Measurements from ENCODE around the gene SCUBE1. TPM values are rescaled to one million over a fixed set of nuclear protein-coding genes. Genes with fewer than 3 reads are reported as not detected.

The SCUBE1 gene
- total and polyA plus RNA-seq, 2 of the 8 experiments (the other 6 are each of a cell fraction or from before 2014, with no cell fraction given) = 2.3 to 4.9 TPM

DNA sequence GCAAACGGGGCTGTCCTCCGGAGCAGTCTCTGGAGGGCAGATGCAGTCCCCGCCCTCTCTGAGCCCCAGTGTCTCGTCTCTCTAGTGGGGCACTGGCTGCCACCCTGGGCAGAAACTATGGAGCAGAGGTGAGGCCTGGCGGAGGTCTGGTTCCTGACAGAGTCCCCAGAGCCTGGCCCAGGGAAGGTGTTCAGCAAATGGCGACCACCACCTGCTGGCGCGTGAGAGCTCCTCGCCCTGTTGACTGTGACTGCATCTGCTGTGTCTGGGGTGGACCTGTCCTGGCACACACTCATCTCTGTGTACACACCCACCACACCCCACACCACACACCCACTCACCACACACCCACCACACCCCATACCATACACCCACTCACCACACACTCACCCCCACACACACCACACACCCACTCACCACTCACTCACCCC, 137.9 kb downstream of the SCUBE1 start:
- CTCF ChIA-PET (ENCODE audit: partially characterized antibody) = interaction anchor here (6.1 kb wide), 1 partner anchor 16 kb away, joined by 42 read pairs; no protein-coding TSS in a partner anchor
- H3K9me3 ChIP-seq (ENCODE audit: insufficient read depth in 2 of 2, low read depth in 1 of 2, low read length in 1 of 2) = no peaks in the 10 kb centered on the region
- no peaks in the 10 kb centered on the region for H3K79me1 ChIP-seq (ENCODE audit: low read depth, low read length)
- H2BK15ac ChIP-seq (ENCODE audit: low read length) = no peak overlapping the region
- DNase-seq (ENCODE audit: low read depth in 1 of 2, low spot score in 2 of 2) (no peak), FAIRE-seq (no peak)
- H3K23ac ChIP-seq (ENCODE audit: insufficient read length) = no peak overlapping the region
- no peak overlapping the region for H3K18ac ChIP-seq (ENCODE audit: extremely low read depth, low read length)
- 0 out of 2 replicates have a peak overlapping the region, but pooled peaks have one; percentile 27 for H2BK12ac ChIP-seq (ENCODE audit: low read depth, low read length)
- H2BK20ac ChIP-seq (ENCODE audit: low read length) = no peak overlapping the region
- whole genome bisulfite sequencing, 2 experiments (ENCODE audit: extremely low coverage in 1 of 2, insufficient coverage in 1 of 2, insufficient read length in 1 of 2, insufficient replicate concordance in 2 of 2, low coverage in 1 of 2, low lambda C conversion rate in 2 of 2, missing lambda C conversion rate in 1 of 2) = 90% methylated on average over 9 of the region's 9 CpGs; no CpG with 5 or more reads in 1 of the 2 experiments
- H3K4me1 ChIP-seq (replicated peaks in 1 of 4; ENCODE audit: control insufficient read depth in 3 of 4, insufficient read depth in 4 of 4, low read length in 3 of 4) = peaks cover 2 to 11% (median 4%) of the 10 kb centered on the region in 4 experiments; a peak in 6 of 7 replicates
- H3K14ac ChIP-seq (ENCODE audit: insufficient read length) = no peak overlapping the region
- H3K27ac ChIP-seq (ENCODE audit: low read depth, low read length) = no peak overlapping the region
- H3K23me2 ChIP-seq (ENCODE audit: low read depth, low read length) = peaks cover 9% of the 10 kb centered on the region; the same call in 1 of the 2 replicates
- H2AK5ac ChIP-seq (ENCODE audit: low read depth, low read length) = no peak overlapping the region
- no peak overlapping the region for H2BK5ac ChIP-seq (ENCODE audit: low read depth, low read length)
- H3K27me3 ChIP-seq (replicated peaks in 1 of 4; ENCODE audit: control insufficient read depth in 3 of 4, extremely low read depth in 1 of 4, insufficient read depth in 3 of 4, low read length in 3 of 4) = no peaks in the 10 kb centered on the region
- POLR2A ChIA-PET (ENCODE audit: partially characterized antibody) = interaction anchor here (0.6 kb wide), 1 partner anchor 87 kb away, joined by 3 read pairs; no protein-coding TSS in a partner anchor
- no peak overlapping the region for H3K4me2 ChIP-seq (ENCODE audit: insufficient read depth in 1 of 2, low read depth in 2 of 2, low read length in 2 of 2)
- H3K56ac ChIP-seq (replicated peaks; ENCODE audit: insufficient read length, low read depth, low read length) = peak overlapping the region; percentile 69
- no peaks in the 10 kb centered on the region for H3K79me2 ChIP-seq (ENCODE audit: control insufficient read depth in 1 of 2, insufficient read depth in 2 of 2, low read length in 2 of 2)
- H4K20me1 ChIP-seq (replicated peaks in 1 of 2; ENCODE audit: control insufficient read depth in 1 of 2, insufficient read depth in 2 of 2, low read length in 2 of 2) = peaks cover 0 to 6% of the 10 kb centered on the region in 2 experiments
- H3K9ac ChIP-seq (replicated peaks in 1 of 4; ENCODE audit: extremely low read depth in 1 of 4, low read depth in 3 of 4, low read length in 3 of 4) = no peak overlapping the region
- H4K5ac ChIP-seq (ENCODE audit: insufficient read length, low read depth, low read length) = no peak overlapping the region
- no peak overlapping the region for H3K4me3 ChIP-seq (ENCODE audit: extremely low read depth in 1 of 4, insufficient read depth in 2 of 4, low read depth in 3 of 4, low read length in 4 of 4)
- H2AFZ ChIP-seq (ENCODE audit: low read length) = no peak overlapping the region
- no peak overlapping the region for H2BK120ac ChIP-seq (replicated peaks; ENCODE audit: low read depth, low read length)
- H4K8ac ChIP-seq (ENCODE audit: extremely low read depth, insufficient read depth, low read length) = no peak overlapping the region
- H3K4ac ChIP-seq (replicated peaks; ENCODE audit: insufficient read length, low read depth, low read length) = no peak overlapping the region
- H3K36me3 ChIP-seq (ENCODE audit: control insufficient read depth in 2 of 4, insufficient read depth in 4 of 4, low read length in 3 of 4) = no peaks in the 10 kb centered on the region
- H4K91ac ChIP-seq (replicated peaks; ENCODE audit: insufficient read length, low read length) = no peak overlapping the region
- no peak for TF ChIP-seq CREB1 (IDR thresholded peaks at IDR 0.05)
- no peak for TF ChIP-seq GTF2F1 (IDR thresholded peaks at IDR 0.05; ENCODE audit: borderline replicate concordance, low read depth, low read length)
- no peak for TF ChIP-seq SP4 (IDR thresholded peaks at IDR 0.05; ENCODE audit: low read length)
- TF ChIP-seq BACH1 (IDR thresholded peaks at IDR 0.05; ENCODE audit: low read length) = no peak
- no peak for TF ChIP-seq ASH2L (IDR thresholded peaks at IDR 0.05; ENCODE audit: low read length)
- TF ChIP-seq BCL11A (IDR thresholded peaks at IDR 0.05; ENCODE audit: low read depth in 2 of 2, low read length in 2 of 2) = no peak
- no peak for TF ChIP-seq HDAC6 (IDR thresholded peaks at IDR 0.05; ENCODE audit: low read depth, low read length)
- no peak for TF ChIP-seq SP2 (IDR thresholded peaks at IDR 0.05; ENCODE audit: low read length)
- TF ChIP-seq TAF1 (IDR thresholded peaks at IDR 0.05; ENCODE audit: low read depth, low read length) = no peak
- no peak for TF ChIP-seq SIX5 (IDR thresholded peaks at IDR 0.05; ENCODE audit: low read depth, low read length)
- TF ChIP-seq SRF (IDR thresholded peaks at IDR 0.05; ENCODE audit: low read depth, low read length) = no peak
- no peak for TF ChIP-seq CHD2 (IDR thresholded peaks at IDR 0.05; ENCODE audit: low read length)
- TF ChIP-seq POLR2AphosphoS5 (IDR thresholded peaks at IDR 0.05; ENCODE audit: low read depth, low read length) = no peak
- TF ChIP-seq, protein P1, sequence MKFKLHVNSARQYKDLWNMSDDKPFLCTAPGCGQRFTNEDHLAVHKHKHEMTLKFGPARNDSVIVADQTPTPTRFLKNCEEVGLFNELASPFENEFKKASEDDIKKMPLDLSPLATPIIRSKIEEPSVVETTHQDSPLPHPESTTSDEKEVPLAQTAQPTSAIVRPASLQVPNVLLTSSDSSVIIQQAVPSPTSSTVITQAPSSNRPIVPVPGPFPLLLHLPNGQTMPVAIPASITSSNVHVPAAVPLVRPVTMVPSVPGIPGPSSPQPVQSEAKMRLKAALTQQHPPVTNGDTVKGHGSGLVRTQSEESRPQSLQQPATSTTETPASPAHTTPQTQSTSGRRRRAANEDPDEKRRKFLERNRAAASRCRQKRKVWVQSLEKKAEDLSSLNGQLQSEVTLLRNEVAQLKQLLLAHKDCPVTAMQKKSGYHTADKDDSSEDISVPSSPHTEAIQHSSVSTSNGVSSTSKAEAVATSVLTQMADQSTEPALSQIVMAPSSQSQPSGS (IDR thresholded peaks at IDR 0.05; ENCODE audit: low read length) = no peak
